HG03159 (cell line): ENCODE results near the gene AP5S1.
"Not testable (repeated sequence)": the region's sequence is repeated elsewhere in the genome, so short reads cannot be mapped to it uniquely, and the experiment has no call there.

Source experiments
- ATAC-seq: cut with Tn5 transposase; IDR thresholded peaks from one replicate; pipeline ENCODE4 v1.9.1; 2021; ENCODE audit warnings: mild to moderate bottlenecking, moderate library complexity; ENCODE audit not compliant: unreplicated experiment

The AP5S1 gene

DNA sequence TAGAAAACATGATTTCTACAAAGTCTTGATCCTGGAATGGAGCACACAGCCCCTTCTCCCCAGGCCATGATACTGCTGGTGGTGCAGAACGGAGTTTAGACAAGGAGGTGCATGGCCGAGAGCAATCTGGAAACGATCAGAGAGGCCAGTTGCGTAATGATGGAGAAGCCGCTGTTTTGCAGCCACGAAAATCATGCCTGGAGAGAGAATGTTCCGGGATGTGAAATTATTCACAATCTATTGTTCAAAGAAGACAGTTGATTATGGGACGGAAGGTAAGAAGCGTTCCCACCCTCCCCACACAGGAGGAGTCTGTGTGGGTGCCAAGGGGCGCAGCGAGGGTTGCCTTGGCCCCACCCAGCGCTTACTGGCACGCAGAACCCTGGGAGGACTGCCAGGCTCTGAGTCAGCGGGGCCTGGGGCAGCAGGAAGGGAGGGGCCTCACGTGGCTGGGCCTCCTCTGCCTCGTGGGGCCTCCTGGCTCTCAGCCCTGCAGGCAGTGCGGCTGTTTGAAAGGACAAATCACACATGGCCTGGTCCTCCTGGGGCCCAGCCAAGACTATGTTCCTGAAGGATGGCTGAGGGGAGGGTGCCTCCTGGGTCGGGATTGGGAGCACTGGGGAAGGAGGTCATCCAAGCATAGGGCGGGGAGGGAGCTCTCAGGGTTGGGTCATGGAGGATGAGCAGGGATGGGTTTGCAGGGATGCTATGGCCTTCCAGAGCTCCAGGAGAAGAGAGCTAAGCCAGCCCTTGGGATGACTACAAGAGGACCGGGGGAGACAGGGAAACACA lies 8.7 kb upstream of the AP5S1 start:
- ATAC-seq = no peak

GRCh38 chr20:3812259-3812681 lies 8.1 kb upstream of the AP5S1 start:
- ATAC-seq = no peak

DNA sequence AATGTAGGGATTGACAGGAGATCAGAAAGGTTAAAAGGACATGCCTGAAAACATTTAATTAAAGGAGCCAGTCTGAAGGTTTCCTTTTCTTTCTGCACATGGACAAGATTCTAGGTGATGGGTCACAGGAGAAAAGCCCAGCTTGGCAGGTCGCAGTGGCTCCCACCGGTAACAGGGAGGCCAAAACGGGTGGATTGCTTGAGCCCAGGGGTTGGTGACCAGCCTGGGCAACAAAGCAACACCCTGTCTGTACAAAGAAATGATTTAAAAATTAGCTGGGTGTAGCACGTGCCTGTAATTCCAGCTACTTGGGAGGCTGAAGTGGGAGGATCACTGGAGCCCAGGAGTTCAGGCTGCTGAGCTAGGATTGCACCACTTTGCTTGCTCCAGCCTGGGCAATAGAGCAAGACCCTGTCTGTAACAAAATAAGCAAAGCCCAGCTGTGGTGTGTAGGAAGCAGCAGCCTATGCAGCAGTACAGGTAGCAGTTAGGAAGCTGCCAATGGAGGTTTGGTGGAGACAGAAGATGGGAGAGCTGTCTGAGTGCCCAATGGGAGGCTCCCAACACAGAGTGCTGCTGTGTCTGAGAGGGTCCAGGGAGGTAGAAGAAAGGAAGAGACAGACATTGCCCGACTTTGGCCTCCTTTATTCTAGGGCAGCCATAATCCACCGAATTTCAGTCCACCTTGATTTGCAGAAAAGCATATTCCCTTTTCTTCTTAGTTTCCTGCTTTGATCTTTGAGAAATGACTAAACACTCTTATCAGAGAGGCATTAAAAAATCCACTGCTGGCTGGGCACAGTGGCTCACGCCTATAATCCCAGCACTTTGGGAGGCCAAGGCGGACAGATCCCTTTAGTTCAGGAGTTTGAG lies 7.1 kb upstream of the AP5S1 start:
- no peak for ATAC-seq

DNA sequence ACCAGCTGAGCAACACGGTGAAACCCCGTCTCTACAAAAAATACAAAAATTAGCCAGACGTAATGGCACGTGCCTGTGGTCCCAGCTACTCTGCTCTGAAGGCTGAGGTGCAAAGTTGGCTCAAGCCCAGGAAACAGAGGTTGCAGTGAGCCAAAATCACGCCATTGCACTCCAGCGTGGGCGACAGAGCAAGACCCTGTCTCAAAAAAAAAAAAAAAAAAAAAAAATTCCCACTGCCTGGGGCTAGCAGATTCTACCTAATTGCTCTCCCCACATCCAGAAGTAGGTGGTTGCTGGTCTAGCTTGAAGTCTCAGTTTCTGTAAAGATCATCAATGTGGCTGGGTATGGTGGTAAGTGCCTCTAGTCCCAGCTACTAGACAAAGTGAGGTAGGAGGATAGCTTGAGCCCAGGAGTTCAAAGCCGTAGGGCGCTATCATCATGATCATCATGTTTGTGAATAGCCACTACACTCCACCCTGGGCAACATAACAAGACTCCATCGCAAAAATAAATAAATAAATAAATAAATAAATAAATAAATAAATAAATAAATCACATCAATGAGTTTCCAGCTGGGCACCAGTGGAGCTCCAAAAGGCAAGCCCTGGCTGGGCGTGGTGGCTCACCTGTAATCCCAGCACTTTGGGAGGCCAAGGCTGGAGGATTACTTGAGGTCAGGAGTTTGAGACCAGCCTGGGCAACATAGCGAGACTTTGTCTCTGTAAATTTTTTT lies 6.3 kb upstream of the AP5S1 start:
- no peak for ATAC-seq

GRCh38 chr20:3814928-3815495 lies 5.3 kb upstream of the AP5S1 start:
- ATAC-seq = no peak

- ATAC-seq = no peak
Measured at GRCh38 chr20:3815703-3816315, 4.5 kb upstream of the AP5S1 start.

DNA sequence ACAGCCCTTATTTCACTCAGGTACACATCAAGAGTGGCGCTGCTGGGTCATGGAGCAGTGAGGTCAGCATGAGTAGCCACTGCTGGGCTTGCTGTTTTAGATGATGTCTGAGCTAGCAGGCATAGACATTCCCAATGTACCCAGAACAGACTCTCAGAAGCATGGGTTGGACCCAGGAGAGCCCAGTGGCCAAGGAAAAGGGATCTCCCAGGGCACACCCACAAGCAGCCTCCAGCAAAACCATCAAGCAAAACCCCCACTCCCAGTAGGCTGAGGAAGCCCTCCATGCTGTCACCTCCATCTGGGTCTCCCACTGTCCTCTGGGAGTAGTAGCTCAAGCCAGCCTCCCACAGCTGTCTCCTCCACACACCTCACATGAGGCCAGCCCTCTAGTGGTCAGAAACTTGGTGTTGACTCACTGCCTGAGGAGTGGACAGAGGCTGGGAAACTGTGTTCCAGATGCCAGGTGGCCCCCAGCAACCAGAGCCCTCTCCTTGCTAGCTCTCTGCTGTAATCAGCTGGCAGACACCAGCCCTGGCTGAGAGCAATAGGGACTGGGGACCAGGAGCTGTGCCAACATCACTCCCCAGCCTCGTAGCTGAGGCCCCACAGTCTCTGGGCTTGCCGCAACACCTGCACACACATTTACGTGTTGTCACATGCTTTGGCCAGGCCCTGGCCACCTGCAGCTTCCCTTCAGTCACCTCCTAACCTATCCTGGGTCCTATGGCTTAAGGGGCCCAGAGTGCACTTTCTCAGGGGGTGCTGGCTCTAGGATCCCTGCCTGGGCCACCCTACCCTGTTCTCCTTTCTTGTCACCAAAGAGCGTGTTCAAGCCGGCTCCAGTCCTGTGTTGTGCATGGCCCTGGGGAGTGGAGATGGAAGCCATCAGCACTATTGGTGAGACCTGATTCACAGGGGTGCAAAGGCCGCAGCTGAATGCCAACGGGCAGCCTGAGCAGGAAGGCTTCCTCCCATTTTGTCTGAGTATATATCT lies 1.9 kb upstream of the AP5S1 start:
- no peak for ATAC-seq

GRCh38 chr20:3819411-3820047 lies 818 bp upstream of the AP5S1 start:
- no peak for ATAC-seq

GRCh38 chr20:3820901-3821727 lies 767 bp downstream of the AP5S1 start:
- ATAC-seq = no peak

DNA sequence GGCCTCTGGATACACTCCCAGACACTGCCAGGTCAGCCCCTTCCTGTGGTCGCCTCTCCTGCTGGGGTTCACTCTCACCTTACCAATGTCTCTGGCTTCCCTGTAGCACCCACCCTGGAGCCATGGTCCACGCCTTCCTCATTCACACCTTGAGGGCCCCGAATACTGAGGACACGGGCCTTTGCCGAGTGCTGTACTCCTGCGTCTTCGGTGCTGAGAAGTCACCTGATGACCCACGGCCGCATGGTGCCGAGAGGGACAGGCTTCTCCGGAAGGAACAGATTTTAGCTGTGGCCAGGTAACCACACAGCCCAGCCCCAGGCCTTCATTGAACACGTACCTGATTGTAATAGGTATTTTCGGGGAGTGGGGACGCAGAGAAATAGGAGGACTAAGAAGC lies 1.6 kb downstream of the AP5S1 start:
- ATAC-seq = no peak

- ATAC-seq = no peak
Measured at GRCh38 chr20:3823881-3824280, 3.5 kb downstream of the AP5S1 start.

DNA sequence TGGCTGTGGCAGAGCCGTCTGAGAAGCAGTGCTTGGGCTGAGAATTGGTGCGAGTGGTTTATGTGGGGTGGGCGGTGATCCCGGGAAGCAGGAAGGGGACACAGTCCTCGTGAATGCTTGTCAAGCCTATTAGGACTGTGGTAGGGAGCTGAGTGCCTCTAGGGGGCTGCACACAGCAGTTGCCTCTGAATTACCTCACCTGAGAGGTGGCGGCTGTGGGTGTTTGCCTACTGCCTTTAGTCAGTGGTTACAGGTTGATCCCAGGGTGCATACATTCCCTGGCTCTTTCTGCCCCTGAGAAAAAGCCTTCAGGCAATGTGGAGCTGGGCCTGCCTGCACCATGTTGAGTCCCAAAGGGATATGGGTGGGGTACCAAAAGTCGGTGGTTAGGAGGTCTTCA lies 5.2 kb downstream of the AP5S1 start:
- ATAC-seq = no peak

DNA sequence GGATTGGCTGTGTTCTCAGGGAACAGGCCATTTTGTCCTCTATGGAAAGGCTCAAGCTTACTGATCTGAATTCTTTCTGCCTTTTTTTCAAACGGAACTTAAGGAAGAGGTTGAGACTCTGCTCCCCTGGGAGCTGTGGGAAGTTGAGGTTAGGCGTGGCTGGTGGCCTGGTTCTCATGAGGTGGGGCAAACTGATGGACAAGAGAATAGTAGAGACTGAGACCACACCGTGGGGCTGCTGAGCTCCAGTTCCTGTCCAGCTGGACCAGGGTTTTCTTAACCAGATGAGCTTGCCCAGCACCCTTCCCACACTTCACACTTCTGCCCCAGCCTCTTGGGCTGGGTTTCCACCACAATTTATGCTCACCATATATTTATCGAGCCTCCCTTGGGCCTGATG lies 6.1 kb downstream of the AP5S1 start:
- ATAC-seq = no peak

DNA sequence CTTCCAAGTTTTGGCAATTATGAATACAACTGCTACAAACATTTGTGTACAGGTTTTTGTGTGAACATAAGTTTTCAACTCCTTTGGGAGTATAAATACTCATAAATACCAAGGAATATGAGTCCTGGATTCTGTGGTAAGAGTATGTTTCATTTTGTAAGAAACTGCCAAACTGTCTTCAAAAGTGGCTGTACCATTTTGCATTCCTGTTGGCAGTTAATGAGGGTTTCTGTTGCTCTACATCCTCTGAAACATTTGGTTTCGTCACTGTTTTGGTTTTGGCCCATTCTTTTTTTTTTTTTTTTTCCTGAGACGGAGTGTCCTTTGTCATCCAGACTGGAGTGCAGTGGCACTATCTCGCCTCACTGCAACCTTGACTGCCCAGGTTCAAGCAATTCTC lies 8.5 kb downstream of the AP5S1 start:
- ATAC-seq = no peak

DNA sequence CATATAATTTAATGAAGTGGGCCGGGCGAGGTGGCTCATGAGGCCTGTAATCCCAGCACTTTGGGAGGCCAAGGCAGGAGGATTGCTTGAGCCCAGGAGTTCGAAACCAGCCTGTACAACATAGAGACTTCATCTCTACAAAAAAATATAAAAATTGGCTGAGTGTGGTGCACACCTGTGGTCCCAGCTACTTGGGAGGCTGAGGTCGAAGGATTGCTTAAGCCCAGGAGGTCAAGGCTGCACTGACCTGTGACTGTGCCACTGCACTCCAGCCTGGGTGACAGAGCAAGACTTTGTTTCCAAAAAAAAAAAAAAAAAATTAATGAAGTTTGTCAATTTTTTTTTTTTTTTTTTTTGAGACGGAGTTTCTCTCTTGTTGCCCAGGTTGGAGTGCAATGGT lies 9.5 kb downstream of the AP5S1 start:
- not testable (repeated sequence) for ATAC-seq

DNA sequence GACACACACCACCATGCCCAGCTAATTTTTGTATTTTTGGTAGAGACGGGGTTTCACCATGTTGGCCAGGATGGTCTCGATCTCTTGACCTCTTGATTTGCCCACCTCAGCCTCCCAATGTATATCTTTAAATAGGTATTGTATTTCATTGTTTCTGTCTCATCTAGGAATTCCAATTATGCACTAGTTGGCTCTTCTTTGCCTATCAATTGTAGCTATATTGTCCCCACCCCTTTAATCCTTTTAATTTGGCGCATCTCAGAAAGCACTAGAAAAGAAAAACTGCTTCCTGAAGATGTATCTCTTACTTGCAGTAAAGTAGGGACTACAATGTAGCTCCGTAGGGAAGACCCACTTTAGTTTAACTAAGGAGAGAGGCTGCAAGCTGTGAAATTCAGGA lies 15.8 kb downstream of the AP5S1 start:
- no peak for ATAC-seq

- ATAC-seq = no peak
Measured at GRCh38 chr20:3839328-3839727, 19.0 kb downstream of the AP5S1 start.

- ATAC-seq = not testable (repeated sequence)
Measured at GRCh38 chr20:3840201-3840600, 19.9 kb downstream of the AP5S1 start.
